H1 (cell line): Measurements from ENCODE around the gene MYH7. TPM values are rescaled to one million over a fixed set of nuclear protein-coding genes. Genes with fewer than 3 reads are reported as not detected.

Source experiments
- CBX8 ChIP-seq: fragments of 300-800, 300-1000 bp; sonication (generic); IDR thresholded peaks from 2 replicates; pipeline ENCODE4 v1.7.1; 2016; ENCODE audit warnings: low read depth, low read length, borderline replicate concordance
- KDM5A ChIP-seq: fragments of 200-600 bp; IDR thresholded peaks from 2 replicates; pipeline ENCODE4 v1.7.1; 2012; ENCODE audit warnings: mild to moderate bottlenecking, low read length, inconsistent platforms, mixed read lengths
- POU5F1 ChIP-seq: IDR thresholded peaks from 2 replicates; pipeline ENCODE4 v1.6.1; 2011; ENCODE audit warnings: low read depth, mild to moderate bottlenecking, low read length, moderate library complexity
- RAD21 ChIP-seq, 2 experiments: IDR thresholded peaks in 1 of 2; conservative IDR thresholded peaks in 1 of 2; 2 replicates each; pipeline ENCODE4 v1.6.1; 2011; ENCODE audit warnings: low read depth in 2 of 2, low read length in 2 of 2, improper control_type of control experiment in 1 of 2, inconsistent platforms in 1 of 2, mild to moderate bottlenecking in 1 of 2, moderate library complexity in 1 of 2
- RBBP5 ChIP-seq: IDR thresholded peaks from 2 replicates; pipeline ENCODE4 v1.7.1; 2012; ENCODE audit warnings: low read depth, mild to moderate bottlenecking, inconsistent platforms, low read length, moderate library complexity, borderline replicate concordance
- TBP ChIP-seq: IDR thresholded peaks from 2 replicates; pipeline ENCODE4 v1.6.1; 2011; ENCODE audit warnings: low read depth, low read length, improper control_type of control experiment
- YY1 ChIP-seq: IDR thresholded peaks from 2 replicates; pipeline ENCODE4 v1.6.1; 2011; ENCODE audit warnings: low read depth, mild to moderate bottlenecking, low read length
- polyA plus RNA-seq, 7 experiments: library from polyadenylated mRNA; depleted of rRNA in 3 of 7; stranded (reverse) in 5 of 7; unstranded in 2 of 7; fragments of >200 nt in 5 of 7; fragments of 200-250 nt in 2 of 7; gene quantifications; 1 replicate in 5 of 7; 2 replicates in 1 of 7; 4 replicates in 1 of 7; pipeline versions ENCODE4 v1.2.1 to v1.2.3, GENCODE V29; 2011 to 2013; ENCODE audit warnings: missing spikeins in 2 of 7, mixed read lengths in 2 of 7
- total RNA-seq: library from RNA; stranded (reverse); fragmentation: NEBNext Ultra II Directional; extraction: Animal tissue kit (Norgen Biotek cat#: 25700); gene quantifications from 2 replicates; pipeline ENCODE4 v1.2.1, GENCODE V29; 2021

MYH7 gene
- total and polyA plus RNA-seq, 2 of the 8 experiments (the other 6 are each of a cell fraction or from before 2014, with no cell fraction given): not detected

GRCh38 chr14:23432946-23433345 is 2.5 kb downstream of the MYH7 start (continued):
- no peak for TF ChIP-seq POU5F1
- no peak for TF ChIP-seq TBP
- TF ChIP-seq RAD21 (IDR thresholded peaks at IDR 0.05 in 1 of 2, conservative IDR thresholded peaks at IDR 0.05 in 1 of 2; ENCODE audit: low read depth in 2 of 2, low read length in 2 of 2): no peak
- no peak for TF ChIP-seq CBX8
- no peak for TF ChIP-seq YY1
- no peak for TF ChIP-seq RBBP5
- no peak for TF ChIP-seq KDM5A
- TF ChIP-seq, all 59 proteins: peak for 0
